Fibroblast of skin of left biceps (primary cell): Measurements from ENCODE around the gene SPACA6.

Experiments
- DNase-seq, 2 experiments: peaks; one replicate each; pipeline ENCODE4 v3.0.0-alpha.2; 2013; ENCODE audit warnings: low read depth in 2 of 2

The SPACA6 gene

GRCh38 chr19:51689751-51690453 lies 3.2 kb upstream of the SPACA6 start:
- no peak for DNase-seq

GRCh38 chr19:51690454-51691073 lies 2.6 kb upstream of the SPACA6 start:
- DNase-seq = peak; percentile 69 to 71

GRCh38 chr19:51691074-51691583 lies 2.0 kb upstream of the SPACA6 start:
- DNase-seq = peak in 1 of 2 experiments; percentile 47

GRCh38 chr19:51691584-51692428 lies 1.3 kb upstream of the SPACA6 start:
- DNase-seq = no peak

GRCh38 chr19:51692468-51692867 lies 662 bp upstream of the SPACA6 start:
- DNase-seq = no peak

- no peak for DNase-seq
Observed at GRCh38 chr19:51693819-51694218, 689 bp downstream of the SPACA6 start.

- no peak for DNase-seq
Observed at GRCh38 chr19:51694318-51695085, 1.4 kb downstream of the SPACA6 start.

GRCh38 chr19:51695088-51695487 lies 2.0 kb downstream of the SPACA6 start:
- DNase-seq = no peak

- no peak for DNase-seq
Observed at GRCh38 chr19:51695702-51696315, 2.7 kb downstream of the SPACA6 start.

GRCh38 chr19:51696606-51697005 lies 3.5 kb downstream of the SPACA6 start:
- no peak for DNase-seq

GRCh38 chr19:51697169-51697776 lies 4.1 kb downstream of the SPACA6 start:
- no peak for DNase-seq

GRCh38 chr19:51698296-51698695 lies 5.2 kb downstream of the SPACA6 start:
- DNase-seq = no peak

GRCh38 chr19:51699170-51699569 lies 6.0 kb downstream of the SPACA6 start:
- DNase-seq = no peak

GRCh38 chr19:51701468-51702100 lies 8.5 kb downstream of the SPACA6 start:
- DNase-seq = no peak

- DNase-seq = no peak
Observed at GRCh38 chr19:51702103-51702824, 9.1 kb downstream of the SPACA6 start.

- no peak for DNase-seq
Observed at GRCh38 chr19:51702825-51703574, 9.9 kb downstream of the SPACA6 start.

- peak; percentile 82 to 83 for DNase-seq
Observed at GRCh38 chr19:51703575-51704515, 10.7 kb downstream of the SPACA6 start.

GRCh38 chr19:51704626-51705025 lies 11.5 kb downstream of the SPACA6 start:
- no peak for DNase-seq
